GM21786 (cell line): ENCODE results near the gene HNF4A.

ENCODE experiments used
- ATAC-seq: cut with Tn5 transposase; IDR thresholded peaks from one replicate; pipeline ENCODE4 v1.9.1; 2021; ENCODE audit not compliant: unreplicated experiment

Gene HNF4A

GRCh38 chr20:44392088-44392775 is 36.7 kb downstream of the HNF4A start:
- no peak for ATAC-seq

- no peak for ATAC-seq
These were observed 37.5 kb downstream of the HNF4A start for GRCh38 chr20:44392776-44393607.

- ATAC-seq: no peak
These were observed 38.3 kb downstream of the HNF4A start for GRCh38 chr20:44393608-44394451.

- ATAC-seq: no peak
These were observed 38.9 kb downstream of the HNF4A start for GRCh38 chr20:44394452-44394701.

GRCh38 chr20:44394702-44395460 is 39.4 kb downstream of the HNF4A start:
- ATAC-seq: no peak

- no peak for ATAC-seq
These were observed 40.2 kb downstream of the HNF4A start for GRCh38 chr20:44395461-44396340.

GRCh38 chr20:44396369-44397130 is 41.1 kb downstream of the HNF4A start:
- no peak for ATAC-seq

GRCh38 chr20:44398335-44398734 is 42.8 kb downstream of the HNF4A start:
- ATAC-seq: no peak

GRCh38 chr20:44399446-44399845 is 43.9 kb downstream of the HNF4A start:
- ATAC-seq: no peak

- ATAC-seq: no peak
These were observed 45.1 kb downstream of the HNF4A start for GRCh38 chr20:44400671-44400969.

GRCh38 chr20:44400970-44401769 is 45.7 kb downstream of the HNF4A start:
- ATAC-seq: no peak

- no peak for ATAC-seq
These were observed 46.4 kb downstream of the HNF4A start for GRCh38 chr20:44401770-44402390.

GRCh38 chr20:44402391-44403193 is 47.1 kb downstream of the HNF4A start:
- ATAC-seq: no peak

GRCh38 chr20:44403194-44404112 is 48.0 kb downstream of the HNF4A start:
- no peak for ATAC-seq

GRCh38 chr20:44404204-44405181 is 49.0 kb downstream of the HNF4A start:
- no peak for ATAC-seq
